ENCODE measurements around the gene ITPKC. TPM values are rescaled to one million over a fixed set of nuclear protein-coding genes. Genes with fewer than 3 reads are reported as not detected.

The ITPKC gene
- polyA plus RNA-seq, 3 donors, result 2.7 to 5.7 (median 2.9) TPM

DNA sequence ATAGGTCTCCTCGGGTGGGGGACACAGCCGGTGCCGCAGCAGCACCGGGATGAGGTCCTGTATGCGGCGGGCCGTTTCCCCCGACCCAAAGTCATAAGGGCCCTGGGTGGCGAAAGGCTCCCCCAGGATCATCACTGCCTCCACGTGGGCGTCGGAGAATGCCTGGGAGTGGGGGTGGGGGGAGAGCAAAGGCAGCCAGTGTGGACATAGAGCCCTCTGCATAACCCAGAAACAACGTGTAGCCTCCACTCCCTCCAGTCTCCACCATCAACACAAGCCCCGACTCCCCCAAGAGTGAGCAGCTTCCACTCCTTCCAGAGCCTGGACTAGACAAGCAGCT lies 24.7 kb upstream of the ITPKC start:
- TF ChIP-seq, protein P1, sequence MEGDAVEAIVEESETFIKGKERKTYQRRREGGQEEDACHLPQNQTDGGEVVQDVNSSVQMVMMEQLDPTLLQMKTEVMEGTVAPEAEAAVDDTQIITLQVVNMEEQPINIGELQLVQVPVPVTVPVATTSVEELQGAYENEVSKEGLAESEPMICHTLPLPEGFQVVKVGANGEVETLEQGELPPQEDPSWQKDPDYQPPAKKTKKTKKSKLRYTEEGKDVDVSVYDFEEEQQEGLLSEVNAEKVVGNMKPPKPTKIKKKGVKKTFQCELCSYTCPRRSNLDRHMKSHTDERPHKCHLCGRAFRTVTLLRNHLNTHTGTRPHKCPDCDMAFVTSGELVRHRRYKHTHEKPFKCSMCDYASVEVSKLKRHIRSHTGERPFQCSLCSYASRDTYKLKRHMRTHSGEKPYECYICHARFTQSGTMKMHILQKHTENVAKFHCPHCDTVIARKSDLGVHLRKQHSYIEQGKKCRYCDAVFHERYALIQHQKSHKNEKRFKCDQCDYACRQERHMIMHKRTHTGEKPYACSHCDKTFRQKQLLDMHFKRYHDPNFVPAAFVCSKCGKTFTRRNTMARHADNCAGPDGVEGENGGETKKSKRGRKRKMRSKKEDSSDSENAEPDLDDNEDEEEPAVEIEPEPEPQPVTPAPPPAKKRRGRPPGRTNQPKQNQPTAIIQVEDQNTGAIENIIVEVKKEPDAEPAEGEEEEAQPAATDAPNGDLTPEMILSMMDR (IDR thresholded peaks at IDR 0.05), result no peak
- Mint-ChIP-seq H3K36me3 (peaks cover 30 to 55% of the 10 kb centered on the region in 2 donors), H3K27me3 (ENCODE audit: low read depth in 3 of 3) (no peaks in the 10 kb centered on the region), H3K9me3 (no peaks in the 10 kb centered on the region), H3K4me1 (peaks cover 7% of the 10 kb centered on the region), H3K27ac (no peak overlapping the region), H3K4me3 (no peak overlapping the region)
- Histone ChIP-seq H3K79me2 (ENCODE audit: insufficient read depth, low read length) (no peaks in the 10 kb centered on the region), H3K36me3 (replicated peaks in 1 of 2; ENCODE audit: control insufficient read depth in 1 of 2, insufficient read depth in 2 of 2, low read length in 2 of 2) (peaks cover 30 to 41% of the 10 kb centered on the region in 2 donors), H3K4me2 (replicated peaks; ENCODE audit: extremely low read depth, low read length, poor library complexity, severe bottlenecking) (no peak overlapping the region), H3K9me3 (replicated peaks in 1 of 2; ENCODE audit: control insufficient read depth in 1 of 2, insufficient read depth in 1 of 2, low read length in 2 of 2) (no peaks in the 10 kb centered on the region), H3K27ac (ENCODE audit: low read depth in 1 of 2, low read length in 2 of 2) (no peak overlapping the region), H3K4me1 (ENCODE audit: control insufficient read depth in 1 of 2, insufficient read depth in 2 of 2, low read length in 2 of 2) (peaks cover 18 to 24% of the 10 kb centered on the region in 2 donors), H2AFZ (ENCODE audit: insufficient read depth, low read depth, low read length, poor library complexity, severe bottlenecking) (no peak overlapping the region), H3K9ac (ENCODE audit: insufficient read depth, low read length, poor library complexity, severe bottlenecking) (no peak overlapping the region), H4K20me1 (ENCODE audit: insufficient read depth, low read length) (no peaks in the 10 kb centered on the region), H3K27me3 (ENCODE audit: control insufficient read depth in 2 of 2, insufficient read depth in 2 of 2, low read length in 2 of 2) (peaks cover 0 to 3% of the 10 kb centered on the region in 2 donors), H3K4me3 (replicated peaks in 1 of 3; ENCODE audit: low read depth in 2 of 3, low read length in 3 of 3) (no peak overlapping the region)
- intact Hi-C loops (cut with micrococcal nuclease), result no loop called here
- DNase-seq, result no peak
- WGBS (ENCODE audit: insufficient coverage), result 99% methylated on average over 8 of the region's 14 CpGs

DNA sequence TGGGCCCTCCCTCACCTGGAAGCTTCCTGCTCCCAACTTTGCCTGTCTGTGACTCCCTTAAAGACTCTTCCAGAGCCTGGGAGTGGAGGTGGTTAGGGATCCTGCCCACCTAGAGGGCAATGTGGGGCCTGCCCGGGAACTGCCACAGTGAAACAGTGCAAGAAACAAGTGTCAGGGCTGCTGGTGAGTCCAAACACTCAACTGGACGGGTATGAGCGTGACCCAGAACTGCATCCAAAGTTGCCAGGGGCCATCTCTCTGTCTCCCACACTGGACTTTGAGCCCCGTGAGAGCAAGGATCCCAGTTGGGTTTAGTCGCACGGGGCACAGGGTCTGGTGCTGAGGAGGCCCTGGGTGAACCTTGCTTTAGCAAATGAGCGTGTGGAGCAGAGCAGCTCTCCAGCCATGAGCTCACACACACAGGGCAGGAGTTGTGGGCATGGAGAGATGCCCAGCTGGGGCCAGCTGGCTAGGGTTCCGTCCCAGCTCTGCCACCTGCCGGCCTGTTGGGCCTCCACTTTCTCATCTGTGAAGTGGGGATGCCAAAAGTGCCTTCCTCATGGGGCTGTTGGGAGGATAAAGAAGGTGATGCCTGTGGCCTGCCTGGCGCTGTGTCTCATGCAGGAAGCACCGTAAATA lies 23.6 kb upstream of the ITPKC start:
- Histone ChIP-seq H4K20me1 (ENCODE audit: insufficient read depth, low read length) (no peaks in the 10 kb centered on the region), H3K27ac (ENCODE audit: low read depth in 1 of 2, low read length in 2 of 2) (no peak overlapping the region), H3K9me3 (replicated peaks in 1 of 2; ENCODE audit: control insufficient read depth in 1 of 2, insufficient read depth in 1 of 2, low read length in 2 of 2) (no peaks in the 10 kb centered on the region), H3K36me3 (replicated peaks in 1 of 2; ENCODE audit: control insufficient read depth in 1 of 2, insufficient read depth in 2 of 2, low read length in 2 of 2) (peaks cover 30 to 42% of the 10 kb centered on the region in 2 donors), H3K4me2 (replicated peaks; ENCODE audit: extremely low read depth, low read length, poor library complexity, severe bottlenecking) (no peak overlapping the region), H3K4me1 (ENCODE audit: control insufficient read depth in 1 of 2, insufficient read depth in 2 of 2, low read length in 2 of 2) (peaks cover 11 to 19% of the 10 kb centered on the region in 2 donors), H2AFZ (ENCODE audit: insufficient read depth, low read depth, low read length, poor library complexity, severe bottlenecking) (no peak overlapping the region), H3K79me2 (ENCODE audit: insufficient read depth, low read length) (no peaks in the 10 kb centered on the region), H3K9ac (ENCODE audit: insufficient read depth, low read length, poor library complexity, severe bottlenecking) (no peak overlapping the region), H3K4me3 (replicated peaks in 1 of 3; ENCODE audit: low read depth in 2 of 3, low read length in 3 of 3) (no peak overlapping the region), H3K27me3 (ENCODE audit: control insufficient read depth in 2 of 2, insufficient read depth in 2 of 2, low read length in 2 of 2) (peaks cover 0 to 3% of the 10 kb centered on the region in 2 donors)
- Mint-ChIP-seq H3K4me3 (no peak overlapping the region), H3K4me1 (peaks cover 7% of the 10 kb centered on the region), H3K27me3 (ENCODE audit: low read depth in 3 of 3) (no peaks in the 10 kb centered on the region), H3K27ac (no peak overlapping the region), H3K9me3 (no peaks in the 10 kb centered on the region), H3K36me3 (peaks cover 33 to 62% of the 10 kb centered on the region in 2 donors)
- TF ChIP-seq, protein P1 (IDR thresholded peaks at IDR 0.05), result no peak
- WGBS (ENCODE audit: insufficient coverage), result 94% methylated on average over 7 of the region's 11 CpGs
- intact Hi-C loops (cut with micrococcal nuclease), result no loop called here
- DNase-seq, result no peak
